K562 (cell line): Measurements from ENCODE around the gene AK5. TPM values are rescaled to one million over a fixed set of nuclear protein-coding genes. Genes with fewer than 3 reads are reported as not detected.

Experiments used
- ATAC-seq: fragments of 200-7000 bp; cut with Tn5 transposase; 3 replicates; pipeline ENCODE4 v1.9.1; 2020; ENCODE audit warnings: moderate library complexity
- BruUV-seq: library from RNA; stranded (reverse); fragments of 400-500 nt; replicated peaks from 2 replicates; lab custom pipeline; 2021; lab: Mats Ljungman, UMichigan
- CTCF ChIA-PET: fragments of 300-600 bp; formaldehyde crosslinking; extraction: SDS; loops from one replicate; lab custom pipeline; 2021; ENCODE audit warnings: low intra/inter-chr PET ratio; lab: Yijun Ruan, JAX
- POLR2A ChIA-PET: fragments of 300-600, 350-650 bp; sonication (Branson Sonifier 250); formaldehyde crosslinking; extraction: SDS; loops from one replicate; lab custom pipeline; 2021; ENCODE audit warnings: antibody characterized with exemption, inconsistent platforms; lab: Yijun Ruan, JAX
- DNase-seq, 4 experiments: peaks; one replicate each; pipeline versions ENCODE4 v3.0.0 to v3.0.0-alpha.2; 2011 to 2018; ENCODE audit warnings: low spot score in 3 of 4, mixed read lengths in 3 of 4; ENCODE audit errors: extremely low read depth in 1 of 4
- FAIRE-seq: peaks from 2 replicates; lab custom pipeline; 2011; peaks lifted over from hg19 to GRCh38; lab: Jason Lieb, UNC
- H2AFZ ChIP-seq: 2 replicates; pipeline ENCODE4 v1.6.0; 2011; ENCODE audit warnings: low read depth, low read length, control low read depth, inconsistent platforms
- H3K27ac ChIP-seq: fragments of 200-600 bp; 3 replicates; pipeline ENCODE4 v1.8.0; 2011; ENCODE audit warnings: low read depth, mild to moderate bottlenecking, control low read depth, inconsistent platforms, low read length, moderate library complexity, mixed read lengths; ENCODE audit errors: extremely low read depth
- H3K27me3 ChIP-seq, 2 experiments: fragments of 300-600 bp in 1 of 2; 2 replicates in 1 of 2; 3 replicates in 1 of 2; pipeline versions ENCODE4 v1.6.0 to v1.8.0; 2011; ENCODE audit warnings: inconsistent platforms in 2 of 2, low read length in 2 of 2, mild to moderate bottlenecking in 1 of 2, mixed read lengths in 1 of 2, moderate library complexity in 1 of 2; ENCODE audit not compliant: control insufficient read depth in 2 of 2, insufficient read depth in 2 of 2
- H3K36me3 ChIP-seq: fragments of 300-600 bp; 3 replicates; pipeline ENCODE4 v1.8.0; 2011; ENCODE audit warnings: mild to moderate bottlenecking, low read length, inconsistent platforms; ENCODE audit not compliant: control insufficient read depth, insufficient read depth
- H3K4me1 ChIP-seq, 2 experiments: fragments of 200-600 bp in 1 of 2; replicated peaks in 1 of 2; 2 replicates in 1 of 2; 3 replicates in 1 of 2; pipeline versions ENCODE4 v1.5.1 to v1.8.0; 2011; ENCODE audit warnings: inconsistent platforms in 2 of 2, low read length in 2 of 2, mild to moderate bottlenecking in 1 of 2, mixed read lengths in 1 of 2, moderate library complexity in 1 of 2; ENCODE audit not compliant: control insufficient read depth in 2 of 2, insufficient read depth in 2 of 2
- H3K4me2 ChIP-seq: 2 replicates; pipeline ENCODE4 v1.6.1; 2011; ENCODE audit warnings: low read length, control low read depth, inconsistent platforms, mixed read lengths; ENCODE audit not compliant: insufficient read depth
- H3K4me3 ChIP-seq: fragments of 200-600 bp; sonication (generic), shearing (Covaris generic); 2 replicates; pipeline ENCODE4 v1.5.1; 2016; ENCODE audit warnings: control low read depth, inconsistent platforms
- H3K79me2 ChIP-seq: fragments of 200-600 bp; 3 replicates; pipeline ENCODE4 v1.8.0; 2011; ENCODE audit warnings: low read length, inconsistent platforms; ENCODE audit not compliant: control insufficient read depth, insufficient read depth
- H3K9ac ChIP-seq, 2 experiments: 2 replicates each; pipeline versions ENCODE4 v1.6.0 to v1.6.1; 2011; ENCODE audit warnings: low read depth in 2 of 2, low read length in 2 of 2, control low read depth in 1 of 2, inconsistent platforms in 1 of 2, mild to moderate bottlenecking in 1 of 2, mixed read lengths in 1 of 2; ENCODE audit not compliant: insufficient read depth in 1 of 2
- H3K9me1 ChIP-seq: one replicate; pipeline ENCODE4 v1.6.0; 2011; ENCODE audit warnings: inconsistent platforms, mild to moderate bottlenecking, low read length, moderate library complexity; ENCODE audit not compliant: control insufficient read depth, insufficient read depth
- H3K9me3 ChIP-seq: replicated peaks from 2 replicates; pipeline ENCODE4 v1.5.1; 2011; ENCODE audit warnings: low read depth, low read length, inconsistent platforms; ENCODE audit not compliant: control insufficient read depth, insufficient read depth
- H4K20me1 ChIP-seq: replicated peaks from 2 replicates; pipeline ENCODE4 v1.6.1; 2011; ENCODE audit warnings: low read length, inconsistent platforms, mixed read lengths; ENCODE audit not compliant: control insufficient read depth, insufficient read depth
- ELF4 ChIP-seq: fragments of 450-650 bp; formaldehyde crosslinking; IDR thresholded peaks from 2 replicates; pipeline ENCODE4 v1.4.0; 2022; ENCODE audit warnings: missing genetic modification characterization
- ESRRA ChIP-seq: fragments of 450-650 bp; IDR thresholded peaks from 2 replicates; pipeline ENCODE4 v1.6.1; 2014; ENCODE audit warnings: low read depth, mild to moderate bottlenecking, moderate library complexity, borderline replicate concordance
- KAT8 ChIP-seq: fragments of 450-650 bp; IDR thresholded peaks from 2 replicates; pipeline ENCODE4 v1.6.1; 2016; ENCODE audit warnings: low read depth, mild to moderate bottlenecking
- PML ChIP-seq: IDR thresholded peaks from 2 replicates; pipeline ENCODE4 v1.6.1; 2012; ENCODE audit warnings: low read length, inconsistent platforms
- TGIF2 ChIP-seq: sonication (generic); formaldehyde crosslinking; IDR thresholded peaks from 2 replicates; pipeline ENCODE4 v1.8.1; 2022; ENCODE audit warnings: mild to moderate bottlenecking, missing genetic modification reagents, moderate library complexity
- ZNF197 ChIP-seq: fragments of 200-800 bp; sonication (Bioruptor generic); IDR thresholded peaks from 2 replicates; pipeline ENCODE4 v1.6.1; 2016; ENCODE audit warnings: low read depth, missing genetic modification characterization, missing compliant biosample characterization
- ZNF354B ChIP-seq: fragments of 250-450 bp; sonication (Bioruptor Pico); IDR thresholded peaks from 2 replicates; pipeline ENCODE4 v1.4.0; 2020
- WGBS: fragments of 100-300 bp; shearing (Covaris generic); methylation state at CpG from one replicate; pipeline ENCODE4 v1.1.6; 2016; ENCODE audit warnings: low coverage, mixed read lengths; ENCODE audit not compliant: insufficient coverage; ENCODE audit errors: missing lambda C conversion rate; 5-methylcytosine and 5-hydroxymethylcytosine counted together
- in situ Hi-C: fragments of 300-500 bp; cut with MboI; formaldehyde crosslinking; loops from 4 replicates; pipeline ENCODE4 v1.15.0; 2018; ENCODE audit warnings: inconsistent platforms, mixed read lengths
- intact Hi-C: fragments of 100-400 bp; cut with micrococcal nuclease; formaldehyde crosslinking; loops from 2 replicates; pipeline ENCODE4 v1.14.2; 2022
- polyA plus RNA-seq, 8 experiments: library from polyadenylated mRNA; depleted of rRNA in 4 of 8; stranded (reverse) in 5 of 8; unstranded in 3 of 8; fragments of >200 nt; fragmentation: Nextera tagmentation in 2 of 8; fragmentation: Illumina TruSeq in 1 of 8; extraction: Ambion mirVana in 2 of 8; extraction: Trizol in 1 of 8; gene quantifications; 2 replicates each; pipeline versions ENCODE4 v1.2.1 to v1.2.3, GENCODE V29; 2011 to 2014; ENCODE audit warnings: inconsistent platforms in 1 of 8, missing spikeins in 1 of 8
- total RNA-seq, 7 experiments: library from RNA; depleted of rRNA in 6 of 7; stranded (reverse); fragments of >200 nt in 6 of 7; fragmentation: Illumina TruSeq in 2 of 7; extraction: Trizol in 2 of 7; gene quantifications; 2 replicates each; pipeline versions ENCODE4 v1.2.1 to v1.2.3, GENCODE V29; 2011 to 2021; ENCODE audit warnings: low replicate concordance in 1 of 7
- TF ChIP-seq, protein P1 (sequence below), 2 experiments: fragments of 150-350 bp in 1 of 2; IDR thresholded peaks; 2 replicates each; pipeline ENCODE4 v1.6.1; 2012 to 2016; ENCODE audit warnings: low read depth in 2 of 2, low read length in 2 of 2, mild to moderate bottlenecking in 1 of 2, moderate library complexity in 1 of 2
- TF ChIP-seq, protein P2 (sequence below): sonication (generic); formaldehyde crosslinking; IDR thresholded peaks from 2 replicates; pipeline ENCODE4 v1.8.1; 2023; ENCODE audit warnings: mild to moderate bottlenecking, missing genetic modification reagents
- TF ChIP-seq, protein P3 (sequence below): fragments of 450-650 bp; formaldehyde crosslinking; IDR thresholded peaks from 2 replicates; pipeline ENCODE4 v1.4.0; 2020; ENCODE audit warnings: mild to moderate bottlenecking, mixed read lengths

Gene AK5
- total and polyA plus RNA-seq, 9 of the 15 experiments (the other 6 are each of a cell fraction or from before 2014, with no cell fraction given) = 0.06 TPM; not detected in 8

DNA sequence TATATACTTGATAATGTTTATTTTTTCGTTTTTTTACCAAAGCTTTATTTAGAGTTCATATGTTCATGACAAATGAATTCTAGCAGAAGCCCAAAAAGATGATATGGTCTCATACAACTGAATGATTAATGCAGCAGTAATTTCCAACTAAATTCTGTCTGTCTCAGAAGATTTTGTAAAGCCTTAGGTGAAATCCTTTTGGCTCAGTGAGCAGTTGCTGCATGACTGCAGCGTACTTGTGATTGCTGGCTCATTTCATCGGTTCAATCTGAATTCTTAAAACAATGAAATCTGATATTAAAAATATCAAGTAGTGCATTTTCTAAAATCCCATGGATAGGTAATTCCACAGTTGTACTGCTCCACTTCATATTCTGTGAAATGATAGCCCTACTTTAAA is 73.2 kb downstream of the AK5 start:
- H3K9me1 ChIP-seq = no peaks in the 10 kb centered on the region
- H3K4me1 ChIP-seq = peaks cover 0 to 8% of the 10 kb centered on the region in 2 experiments; a peak in 1 of 5 replicates
- H4K20me1 ChIP-seq = no peaks in the 10 kb centered on the region
- no peak overlapping the region for H3K4me3 ChIP-seq
- POLR2A ChIA-PET = no interaction called here
- no peaks in the 10 kb centered on the region for H3K9me3 ChIP-seq
- no peaks in the 10 kb centered on the region for H3K79me2 ChIP-seq
- no peaks in the 10 kb centered on the region for H3K27me3 ChIP-seq
- FAIRE-seq = no peak
- H3K9ac ChIP-seq = no peak overlapping the region
- intact Hi-C loops (no loop called here), in situ Hi-C loops (no loop called here)
- BruUV-seq = no TSS peak
- H3K27ac ChIP-seq = no peak overlapping the region
- no peaks in the 10 kb centered on the region for H3K36me3 ChIP-seq
- ATAC-seq = no peak
- H2AFZ ChIP-seq = no peak overlapping the region
- TF ChIP-seq ESRRA = no peak
- TF ChIP-seq ELF4 (CRISPR knock-in tag) = no peak
- TF ChIP-seq, protein P1, sequence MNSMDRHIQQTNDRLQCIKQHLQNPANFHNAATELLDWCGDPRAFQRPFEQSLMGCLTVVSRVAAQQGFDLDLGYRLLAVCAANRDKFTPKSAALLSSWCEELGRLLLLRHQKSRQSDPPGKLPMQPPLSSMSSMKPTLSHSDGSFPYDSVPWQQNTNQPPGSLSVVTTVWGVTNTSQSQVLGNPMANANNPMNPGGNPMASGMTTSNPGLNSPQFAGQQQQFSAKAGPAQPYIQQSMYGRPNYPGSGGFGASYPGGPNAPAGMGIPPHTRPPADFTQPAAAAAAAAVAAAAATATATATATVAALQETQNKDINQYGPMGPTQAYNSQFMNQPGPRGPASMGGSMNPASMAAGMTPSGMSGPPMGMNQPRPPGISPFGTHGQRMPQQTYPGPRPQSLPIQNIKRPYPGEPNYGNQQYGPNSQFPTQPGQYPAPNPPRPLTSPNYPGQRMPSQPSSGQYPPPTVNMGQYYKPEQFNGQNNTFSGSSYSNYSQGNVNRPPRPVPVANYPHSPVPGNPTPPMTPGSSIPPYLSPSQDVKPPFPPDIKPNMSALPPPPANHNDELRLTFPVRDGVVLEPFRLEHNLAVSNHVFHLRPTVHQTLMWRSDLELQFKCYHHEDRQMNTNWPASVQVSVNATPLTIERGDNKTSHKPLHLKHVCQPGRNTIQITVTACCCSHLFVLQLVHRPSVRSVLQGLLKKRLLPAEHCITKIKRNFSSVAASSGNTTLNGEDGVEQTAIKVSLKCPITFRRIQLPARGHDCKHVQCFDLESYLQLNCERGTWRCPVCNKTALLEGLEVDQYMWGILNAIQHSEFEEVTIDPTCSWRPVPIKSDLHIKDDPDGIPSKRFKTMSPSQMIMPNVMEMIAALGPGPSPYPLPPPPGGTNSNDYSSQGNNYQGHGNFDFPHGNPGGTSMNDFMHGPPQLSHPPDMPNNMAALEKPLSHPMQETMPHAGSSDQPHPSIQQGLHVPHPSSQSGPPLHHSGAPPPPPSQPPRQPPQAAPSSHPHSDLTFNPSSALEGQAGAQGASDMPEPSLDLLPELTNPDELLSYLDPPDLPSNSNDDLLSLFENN (IDR thresholded peaks at IDR 0.05; ENCODE audit: low read depth in 2 of 2, low read length in 2 of 2) = no peak
- TF ChIP-seq KAT8 = no peak
- no peak for TF ChIP-seq PML
- no peak for TF ChIP-seq ZNF354B
- TF ChIP-seq ZNF197 (CRISPR knock-in tag) = no peak
- no peak for TF ChIP-seq TGIF2 (CRISPR knock-in tag)
- TF ChIP-seq, protein P2, sequence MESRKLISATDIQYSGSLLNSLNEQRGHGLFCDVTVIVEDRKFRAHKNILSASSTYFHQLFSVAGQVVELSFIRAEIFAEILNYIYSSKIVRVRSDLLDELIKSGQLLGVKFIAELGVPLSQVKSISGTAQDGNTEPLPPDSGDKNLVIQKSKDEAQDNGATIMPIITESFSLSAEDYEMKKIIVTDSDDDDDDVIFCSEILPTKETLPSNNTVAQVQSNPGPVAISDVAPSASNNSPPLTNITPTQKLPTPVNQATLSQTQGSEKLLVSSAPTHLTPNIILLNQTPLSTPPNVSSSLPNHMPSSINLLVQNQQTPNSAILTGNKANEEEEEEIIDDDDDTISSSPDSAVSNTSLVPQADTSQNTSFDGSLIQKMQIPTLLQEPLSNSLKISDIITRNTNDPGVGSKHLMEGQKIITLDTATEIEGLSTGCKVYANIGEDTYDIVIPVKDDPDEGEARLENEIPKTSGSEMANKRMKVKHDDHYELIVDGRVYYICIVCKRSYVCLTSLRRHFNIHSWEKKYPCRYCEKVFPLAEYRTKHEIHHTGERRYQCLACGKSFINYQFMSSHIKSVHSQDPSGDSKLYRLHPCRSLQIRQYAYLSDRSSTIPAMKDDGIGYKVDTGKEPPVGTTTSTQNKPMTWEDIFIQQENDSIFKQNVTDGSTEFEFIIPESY (CRISPR knock-in tag) = no peak
- TF ChIP-seq, protein P3, sequence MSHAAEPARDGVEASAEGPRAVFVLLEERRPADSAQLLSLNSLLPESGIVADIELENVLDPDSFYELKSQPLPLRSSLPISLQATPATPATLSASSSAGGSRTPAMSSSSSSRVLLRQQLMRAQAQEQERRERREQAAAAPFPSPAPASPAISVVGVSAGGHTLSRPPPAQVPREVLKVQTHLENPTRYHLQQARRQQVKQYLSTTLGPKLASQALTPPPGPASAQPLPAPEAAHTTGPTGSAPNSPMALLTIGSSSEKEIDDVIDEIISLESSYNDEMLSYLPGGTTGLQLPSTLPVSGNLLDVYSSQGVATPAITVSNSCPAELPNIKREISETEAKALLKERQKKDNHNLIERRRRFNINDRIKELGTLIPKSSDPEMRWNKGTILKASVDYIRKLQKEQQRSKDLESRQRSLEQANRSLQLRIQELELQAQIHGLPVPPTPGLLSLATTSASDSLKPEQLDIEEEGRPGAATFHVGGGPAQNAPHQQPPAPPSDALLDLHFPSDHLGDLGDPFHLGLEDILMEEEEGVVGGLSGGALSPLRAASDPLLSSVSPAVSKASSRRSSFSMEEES = no peak
- TF ChIP-seq, all 486 proteins: peak for 0
- 10% methylated on average over 3 of the region's 3 CpGs for WGBS
- no peak overlapping the region for H3K4me2 ChIP-seq
- CTCF ChIA-PET = no interaction called here
- no peak for DNase-seq
